ENCODE measurements around the gene RAPH1.

Gene RAPH1

DNA sequence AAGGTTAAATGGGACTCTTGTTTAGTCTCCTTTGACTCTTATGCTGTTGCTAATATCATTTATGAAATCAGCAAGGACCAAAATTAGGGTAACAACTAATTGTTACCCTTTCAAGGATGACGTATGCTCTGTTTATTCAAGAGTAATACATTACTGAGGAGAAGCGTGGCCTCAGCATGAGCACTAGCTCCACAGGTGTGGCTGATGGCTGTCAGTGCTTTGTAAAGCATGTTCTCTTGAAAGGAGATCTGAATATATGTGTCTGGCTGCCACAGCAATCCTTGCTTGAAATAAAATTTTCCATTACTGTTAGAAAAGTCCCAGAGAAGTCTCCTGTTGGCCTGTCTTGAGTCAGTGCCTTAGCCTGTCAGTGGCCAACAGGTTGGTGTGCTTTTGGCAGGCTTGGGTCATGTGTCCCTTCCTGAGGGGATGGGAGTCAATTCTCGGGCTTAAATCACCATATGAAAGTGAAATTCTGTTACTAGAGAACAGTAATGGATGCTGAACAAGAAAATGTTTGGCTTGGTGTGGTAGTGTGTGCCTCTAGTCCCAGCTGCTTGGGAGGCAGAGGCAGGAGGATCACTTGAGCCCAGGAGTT lies 174.2 kb downstream of the RAPH1 start:
- FAIRE-seq, result no peak

DNA sequence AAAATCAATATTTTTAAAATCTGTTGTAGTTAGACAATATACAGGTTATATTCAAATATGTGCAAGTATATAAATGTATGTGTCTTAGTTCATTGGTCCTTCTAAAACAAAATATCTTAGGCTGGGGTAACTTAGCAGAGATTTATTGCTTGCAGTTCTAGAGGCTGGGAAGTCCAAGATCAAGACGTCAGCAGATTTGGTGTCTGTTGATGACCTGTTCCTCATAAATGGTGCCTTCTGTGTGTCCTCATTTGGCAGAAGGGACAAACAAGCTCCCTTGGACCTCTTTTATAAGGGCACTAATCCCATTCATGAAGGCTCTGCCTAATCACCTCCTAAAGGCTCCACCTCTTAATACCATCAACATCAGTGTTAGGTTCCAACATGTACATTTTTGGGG lies 175.7 kb downstream of the RAPH1 start:
- no peak for FAIRE-seq

DNA sequence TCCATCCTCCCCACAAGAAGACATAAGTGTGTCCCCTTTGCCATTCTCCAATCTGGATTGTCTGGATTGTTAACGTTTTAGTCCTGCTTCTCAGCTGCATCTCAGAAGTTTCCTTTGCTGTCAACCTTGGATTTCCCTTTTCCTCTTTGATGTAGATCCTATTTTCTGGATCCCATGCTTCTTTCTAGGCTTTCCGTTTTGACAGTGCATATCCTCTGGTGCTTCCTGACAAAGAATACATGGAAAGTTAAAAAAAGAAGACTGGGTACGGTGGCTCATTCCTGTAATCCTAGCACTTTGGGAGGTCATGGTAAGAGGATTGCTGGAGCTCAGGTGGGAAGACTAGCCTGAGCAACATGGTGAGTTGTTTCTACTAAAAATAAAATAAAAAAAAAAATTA lies 180.1 kb downstream of the RAPH1 start:
- no peak for FAIRE-seq

DNA sequence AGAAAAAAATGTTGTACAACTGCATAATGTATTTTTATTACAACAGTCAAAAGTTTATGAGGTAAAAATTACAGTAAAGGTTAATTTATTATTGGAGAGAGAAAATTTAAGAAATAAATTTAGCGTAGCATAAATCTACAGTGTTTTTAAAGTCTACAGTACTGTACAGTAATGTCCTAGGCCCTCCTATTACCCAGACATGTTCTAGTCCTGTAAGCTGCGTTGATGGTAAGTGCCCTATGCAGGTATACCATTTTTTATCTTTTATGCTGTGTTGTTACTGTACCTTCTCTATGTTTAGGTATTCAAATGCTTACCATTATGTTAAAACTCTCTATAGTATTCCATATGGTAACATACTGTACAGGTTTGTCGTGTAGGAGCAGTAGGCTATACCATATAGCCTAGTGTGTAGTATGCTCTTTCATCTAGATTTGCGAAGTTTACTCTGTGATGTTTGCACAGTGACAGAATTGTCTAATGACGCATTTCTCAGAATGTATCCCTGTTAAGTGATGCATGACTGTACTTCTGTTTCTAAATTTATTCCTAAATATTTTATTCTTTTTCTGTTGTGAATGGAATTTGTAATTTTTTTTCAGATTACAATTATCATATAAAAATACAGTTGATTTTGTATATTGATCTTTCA lies 182.4 kb downstream of the RAPH1 start:
- no peak for FAIRE-seq

DNA sequence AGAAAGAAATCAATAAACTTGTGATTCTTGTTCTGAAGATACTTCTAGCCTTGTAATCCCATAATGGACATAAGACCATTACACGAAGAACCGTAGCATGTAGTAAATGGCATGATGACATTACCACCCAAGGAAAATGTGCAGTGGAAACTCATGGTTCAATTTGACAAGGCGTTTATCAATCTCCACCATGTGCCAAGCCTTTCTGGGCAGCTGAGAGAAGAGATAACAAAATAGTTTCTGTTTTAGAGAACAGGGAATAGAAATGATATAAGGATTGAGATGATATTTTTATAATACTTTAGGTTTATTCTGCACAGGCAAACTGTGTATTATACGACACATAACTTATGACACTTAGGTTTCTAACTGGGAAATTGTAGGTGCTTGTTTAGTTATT lies 187.7 kb downstream of the RAPH1 start:
- FAIRE-seq, result no peak

DNA sequence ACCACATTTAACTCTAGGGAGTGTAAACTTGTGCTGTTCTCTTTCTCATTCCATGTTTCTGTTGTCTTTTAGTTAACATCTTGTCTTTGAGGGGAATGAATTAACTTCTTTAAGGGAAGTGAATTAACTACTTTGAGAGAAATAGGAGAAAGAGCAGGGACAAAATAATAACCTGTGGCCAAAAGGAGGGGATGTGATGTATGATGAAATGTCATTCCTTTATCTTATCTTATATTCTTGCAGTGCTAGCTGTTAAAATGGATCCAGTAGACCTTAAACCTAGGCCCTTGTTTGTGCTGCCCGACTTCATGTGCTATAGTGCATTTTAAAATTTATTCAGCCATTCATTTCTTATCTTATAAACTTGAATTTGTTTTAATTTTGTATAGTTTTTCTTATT lies 188.5 kb downstream of the RAPH1 start:
- FAIRE-seq, result no peak

DNA sequence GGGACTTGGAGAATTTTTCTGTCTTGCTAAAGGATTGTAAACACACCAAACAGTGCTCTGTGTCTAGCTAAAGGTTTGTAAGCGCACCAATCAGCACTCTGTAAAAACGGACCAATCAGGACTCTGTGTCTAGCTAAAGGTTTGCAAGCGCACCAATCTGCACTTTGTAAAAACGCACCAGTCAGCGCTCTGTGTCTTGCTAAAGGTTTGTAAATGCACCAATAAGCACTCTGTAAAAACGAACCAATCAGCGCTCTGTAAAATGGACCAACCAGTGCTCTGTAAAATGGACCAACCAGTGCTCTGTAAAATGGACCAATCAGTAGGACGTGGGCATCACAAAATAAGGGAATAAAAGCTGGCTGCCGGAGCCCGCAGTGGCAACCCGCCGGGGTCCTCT lies 190.4 kb downstream of the RAPH1 start:
- FAIRE-seq, result no peak

All from endometrium (tissue), 2 donors.